Fibroblast of pulmonary artery (primary cell): ENCODE results near the gene BBC3.

Experiments
- DNase-seq: peaks from one replicate; pipeline ENCODE4 v3.0.0-alpha.2; 2010; ENCODE audit warnings: low read depth
- H3K4me3 ChIP-seq: replicated peaks from 2 replicates; pipeline ENCODE4 v1.5.1; 2011; ENCODE audit warnings: low read depth, mild to moderate bottlenecking, control low read depth, low read length, moderate library complexity
- CTCF ChIP-seq: IDR thresholded peaks from 2 replicates; pipeline ENCODE4 v1.5.1; 2011; ENCODE audit warnings: mild to moderate bottlenecking, control low read depth, low read length, inconsistent platforms; ENCODE audit errors: missing control alignments

The BBC3 gene

DNA sequence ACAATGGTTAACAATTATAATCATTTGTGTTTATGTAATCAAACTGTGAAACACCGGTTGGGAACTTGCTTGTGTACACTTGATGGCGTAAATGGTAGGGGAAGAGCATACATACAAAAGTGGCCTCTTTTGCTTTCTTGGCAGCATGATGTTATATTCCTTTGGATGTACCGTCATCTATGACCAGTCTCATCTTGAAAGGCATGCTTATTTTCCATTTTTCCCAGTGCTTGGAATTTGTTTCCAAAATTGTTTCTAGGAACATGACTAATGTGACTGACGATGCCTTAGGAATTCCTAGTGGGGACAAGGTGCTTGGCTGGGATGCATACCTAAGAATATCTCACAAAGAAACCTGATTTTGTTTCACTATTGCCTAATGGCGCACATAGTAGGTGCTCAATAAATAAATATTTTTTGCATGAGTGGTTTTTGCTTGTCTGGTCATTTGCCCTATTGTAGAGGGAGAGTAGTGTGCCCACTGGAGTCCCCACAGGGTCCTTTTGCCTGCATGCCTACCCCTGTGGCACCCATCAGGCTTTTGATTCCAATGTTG, 54.9 kb downstream of the BBC3 start:
- no peak overlapping the region for H3K4me3 ChIP-seq
- DNase-seq, result peak; percentile 84
- no peak for TF ChIP-seq CTCF

GRCh38 chr19:47172666-47173455, 58.1 kb downstream of the BBC3 start:
- no peak for TF ChIP-seq CTCF
- DNase-seq, result no peak
- no peak overlapping the region for H3K4me3 ChIP-seq
